HG03558 (cell line): Measurements from ENCODE around the gene AGPAT4.

Experiments used
- ATAC-seq: cut with Tn5 transposase; IDR thresholded peaks from one replicate; pipeline ENCODE4 v1.9.1; 2021; ENCODE audit warnings: moderate number of reproducible peaks; ENCODE audit not compliant: unreplicated experiment; ENCODE audit errors: extremely low read depth

AGPAT4 gene

GRCh38 chr6:161257793-161258457, 15.9 kb downstream of the AGPAT4 start:
- no peak for ATAC-seq

GRCh38 chr6:161256407-161256806, 17.5 kb downstream of the AGPAT4 start:
- no peak for ATAC-seq

GRCh38 chr6:161255518-161255917, 18.3 kb downstream of the AGPAT4 start:
- no peak for ATAC-seq

GRCh38 chr6:161254464-161255253, 19.2 kb downstream of the AGPAT4 start:
- no peak for ATAC-seq

- ATAC-seq: no peak
Observed at GRCh38 chr6:161254126-161254463, 19.8 kb downstream of the AGPAT4 start.

GRCh38 chr6:161251345-161251744, 22.5 kb downstream of the AGPAT4 start:
- ATAC-seq: no peak

- ATAC-seq: no peak
Observed at GRCh38 chr6:161249327-161249726, 24.5 kb downstream of the AGPAT4 start.

- ATAC-seq: no peak
Observed at GRCh38 chr6:161246725-161247124, 27.1 kb downstream of the AGPAT4 start.

GRCh38 chr6:161245363-161245762, 28.5 kb downstream of the AGPAT4 start:
- no peak for ATAC-seq

GRCh38 chr6:161244725-161245124, 29.1 kb downstream of the AGPAT4 start:
- no peak for ATAC-seq

- ATAC-seq: no peak
Observed at GRCh38 chr6:161242779-161243693, 30.8 kb downstream of the AGPAT4 start.

GRCh38 chr6:161242113-161242512, 31.7 kb downstream of the AGPAT4 start:
- no peak for ATAC-seq

- ATAC-seq: no peak
Observed at GRCh38 chr6:161239001-161239400, 34.9 kb downstream of the AGPAT4 start.

GRCh38 chr6:161238500-161238899, 35.4 kb downstream of the AGPAT4 start:
- no peak for ATAC-seq

- ATAC-seq: no peak
Observed at GRCh38 chr6:161238081-161238480, 35.8 kb downstream of the AGPAT4 start.

GRCh38 chr6:161237176-161237575, 36.7 kb downstream of the AGPAT4 start:
- no peak for ATAC-seq

GRCh38 chr6:161235776-161236633, 37.9 kb downstream of the AGPAT4 start:
- no peak for ATAC-seq

GRCh38 chr6:161233986-161234661, 39.7 kb downstream of the AGPAT4 start:
- ATAC-seq: no peak

- ATAC-seq: no peak
Observed at GRCh38 chr6:161232467-161232866, 41.4 kb downstream of the AGPAT4 start.
